NCI-H146 treated with DMSO at 0.1 percent for 48 hours (cell line): ENCODE data around the gene MCM5.
"Not testable (repeated sequence)": the region's sequence is repeated elsewhere in the genome, so short reads cannot be mapped to it uniquely, and the experiment has no call there.

ENCODE experiments used
- DNase-seq: peaks from one replicate; lab custom pipeline; 2025; ENCODE audit not compliant: unreplicated experiment; lab: John Stamatoyannopoulos, UW

MCM5 gene

GRCh38 chr22:35470903-35471321 lies 71.0 kb downstream of the MCM5 start:
- DNase-seq: no peak

- not testable (repeated sequence) for DNase-seq
These were observed 71.6 kb downstream of the MCM5 start for GRCh38 chr22:35471566-35471965.

- no peak for DNase-seq
These were observed 72.5 kb downstream of the MCM5 start for GRCh38 chr22:35472488-35472887.

GRCh38 chr22:35473971-35474370 lies 74.0 kb downstream of the MCM5 start:
- DNase-seq: no peak
